ENCODE results near the gene CSGALNACT2. TPM values are rescaled to one million over a fixed set of nuclear protein-coding genes. Genes with fewer than 3 reads are reported as not detected.

Gene CSGALNACT2
- total RNA-seq, 1 donor = 7.3 TPM

Other genes with a start within 250 kb of the CSGALNACT2 start
- 3.0 TPM for gene RET, start 61.4 kb upstream of the CSGALNACT2 start, total RNA-seq
- 14.5 TPM for gene RASGEF1A, start 128.6 kb downstream of the CSGALNACT2 start, total RNA-seq
- not detected for gene FXYD4, start 233.2 kb downstream of the CSGALNACT2 start, total RNA-seq

All from hematopoietic multipotent progenitor cell (in vitro differentiated cells).